HCT116 (cell line): ENCODE results near the gene TRIM63. TPM values are rescaled to one million over a fixed set of nuclear protein-coding genes. Genes with fewer than 3 reads are reported as not detected.

ENCODE experiments used
- ATAC-seq: fragments of 200-7000 bp; cut with Tn5 transposase; 2 replicates; pipeline ENCODE4 v1.9.1; 2020; ENCODE audit warnings: mild to moderate bottlenecking, moderate library complexity
- BruUV-seq: library from RNA; stranded (reverse); fragments of 400-500 nt; replicated peaks from 2 replicates; lab custom pipeline; 2021; lab: Mats Ljungman, UMichigan
- CTCF ChIA-PET: fragments of 300-600 bp; sonication (Branson Sonifier 250); formaldehyde crosslinking; loops from one replicate; lab custom pipeline; 2021; ENCODE audit warnings: antibody characterized with exemption; lab: Charles Lee
- POLR2A ChIA-PET: fragments of 300-600, 350-600 bp; sonication (Branson Sonifier 250); formaldehyde crosslinking; loops from one replicate; lab custom pipeline; 2021; ENCODE audit warnings: antibody characterized with exemption; lab: Charles Lee
- RAD21 ChIA-PET, 2 experiments: fragments of 300-600 bp; sonication (Branson Sonifier 250); formaldehyde crosslinking; loops; one replicate each; lab custom pipeline; 2023; ENCODE audit warnings: low total read pairs in 2 of 2; ENCODE audit not compliant: uncharacterized antibody in 2 of 2, unreplicated experiment in 2 of 2, low non-redundant PET in 1 of 2; lab: Charles Lee
- DNase-seq: peaks from one replicate; pipeline ENCODE4 v3.0.0-alpha.2; 2010; ENCODE audit warnings: low read depth, low spot score
- H2AFZ ChIP-seq: fragments of 200-600 bp; shearing (Covaris generic), sonication (generic); 2 replicates; pipeline ENCODE4 v1.6.1; 2017; ENCODE audit warnings: low read depth, mixed run types, mixed read lengths, antibody characterized with exemption, low read length; ENCODE audit not compliant: poor library complexity, severe bottlenecking
- H3K27ac ChIP-seq: 2 replicates; pipeline ENCODE4 v1.5.1; 2012; ENCODE audit warnings: low read depth, low read length
- H3K27me3 ChIP-seq: fragments of 200-600 bp; sonication (generic); 2 replicates; pipeline ENCODE4 v1.6.1; 2016; ENCODE audit warnings: mixed run types, low read length, mixed read lengths; ENCODE audit not compliant: insufficient read depth
- H3K36me3 ChIP-seq, 2 experiments: fragments of 200-500 bp in 1 of 2; fragments of 200-600 bp in 1 of 2; sonication (Bioruptor generic) in 1 of 2; sonication (generic) in 1 of 2; 2 replicates each; pipeline versions ENCODE4 v1.5.1 to v1.6.1; 2014 to 2016; ENCODE audit warnings: low read length in 2 of 2, inconsistent platforms in 1 of 2, mixed read lengths in 1 of 2, mixed run types in 1 of 2; ENCODE audit not compliant: insufficient read depth in 2 of 2, control insufficient read depth in 1 of 2
- H3K4me1 ChIP-seq, 2 experiments: fragments of 200-600 bp in 1 of 2; sonication (generic) in 1 of 2; 2 replicates each; pipeline versions ENCODE4 v1.5.1 to v1.6.1; 2012 to 2017; ENCODE audit warnings: low read length in 2 of 2, inconsistent platforms in 1 of 2, mild to moderate bottlenecking in 1 of 2, mixed read lengths in 1 of 2, mixed run types in 1 of 2, moderate library complexity in 1 of 2; ENCODE audit not compliant: insufficient read depth in 2 of 2, control insufficient read depth in 1 of 2
- H3K4me2 ChIP-seq: fragments of 200-600 bp; sonication (generic); 2 replicates; pipeline ENCODE4 v1.6.1; 2017; ENCODE audit warnings: mixed run types, low read length, mixed read lengths
- H3K4me3 ChIP-seq, 2 experiments: fragments of 200-600 bp in 1 of 2; sonication (generic) in 1 of 2; replicated peaks in 1 of 2; 2 replicates each; pipeline ENCODE4 v1.5.1; 2011 to 2016; ENCODE audit warnings: low read length in 2 of 2, control low read depth in 1 of 2, low read depth in 1 of 2, mild to moderate bottlenecking in 1 of 2, mixed read lengths in 1 of 2, mixed run types in 1 of 2
- H3K79me2 ChIP-seq: fragments of 200-600 bp; sonication (generic); 2 replicates; pipeline ENCODE4 v1.6.1; 2017; ENCODE audit warnings: mild to moderate bottlenecking, mixed run types, low read length, moderate library complexity, mixed read lengths; ENCODE audit not compliant: insufficient read depth
- H3K9ac ChIP-seq: fragments of 200-600 bp; sonication (generic); 2 replicates; pipeline ENCODE4 v1.6.1; 2016; ENCODE audit warnings: low read length, mixed read lengths
- H3K9me2 ChIP-seq: fragments of 200-600 bp; sonication (generic), shearing (Covaris generic); 2 replicates; pipeline ENCODE4 v1.6.1; 2017; ENCODE audit warnings: mixed run types, mild to moderate bottlenecking, moderate library complexity; ENCODE audit not compliant: insufficient read depth
- H3K9me3 ChIP-seq, 2 experiments: fragments of 200-500 bp in 1 of 2; fragments of 200-600 bp in 1 of 2; sonication (Bioruptor generic) in 1 of 2; sonication (generic) in 1 of 2; 2 replicates each; pipeline ENCODE4 v1.6.1; 2014 to 2017; ENCODE audit warnings: low read length in 2 of 2, mixed read lengths in 2 of 2, inconsistent platforms in 1 of 2, low read depth in 1 of 2, mild to moderate bottlenecking in 1 of 2, mixed run types in 1 of 2, moderate library complexity in 1 of 2; ENCODE audit not compliant: control insufficient read depth in 1 of 2, insufficient read depth in 1 of 2
- H4K20me1 ChIP-seq: fragments of 200-600 bp; sonication (generic), shearing (Covaris generic); 2 replicates; pipeline ENCODE4 v1.6.1; 2017; ENCODE audit warnings: mixed run types, mild to moderate bottlenecking, moderate library complexity; ENCODE audit not compliant: insufficient read depth
- CBX3 ChIP-seq: IDR thresholded peaks from 2 replicates; pipeline ENCODE4 v1.6.1; 2012; ENCODE audit warnings: low read depth
- CEBPB ChIP-seq: IDR thresholded peaks from 2 replicates; pipeline ENCODE4 v1.6.1; 2012; ENCODE audit warnings: low read depth
- FOSL1 ChIP-seq: IDR thresholded peaks from 2 replicates; pipeline ENCODE4 v1.6.1; 2012; ENCODE audit warnings: low read depth
- POLR2A ChIP-seq: IDR thresholded peaks from 2 replicates; pipeline ENCODE4 v1.7.0; 2011; ENCODE audit warnings: borderline replicate concordance; ENCODE audit not compliant: insufficient read depth, insufficient read length; ENCODE audit errors: extremely low read depth
- RAD21 ChIP-seq: IDR thresholded peaks from 2 replicates; pipeline ENCODE4 v1.6.1; 2012; ENCODE audit warnings: low read depth, mild to moderate bottlenecking
- TCF7L2 ChIP-seq: IDR thresholded peaks from 2 replicates; pipeline ENCODE4 v1.7.0; 2011; ENCODE audit warnings: borderline replicate concordance, inconsistent platforms; ENCODE audit not compliant: insufficient read depth, insufficient read length; ENCODE audit errors: extremely low read depth
- ZNF274 ChIP-seq: fragments of 200-500 bp; sonication (Bioruptor generic); IDR thresholded peaks from 2 replicates; pipeline ENCODE4 v1.6.1; 2014; ENCODE audit warnings: mild to moderate bottlenecking, low read depth, low read length, inconsistent platforms
- intact Hi-C: fragments of 100-400 bp; cut with micrococcal nuclease; formaldehyde crosslinking; loops from 2 replicates; pipeline ENCODE4 v1.10.0; 2022
- total RNA-seq: library from RNA; stranded (reverse); gene quantifications from one replicate; pipeline ENCODE4 v1.2.1, GENCODE V29; 2021; ENCODE audit not compliant: unreplicated experiment
- TF ChIP-seq, protein P1 (sequence below), 3 experiments: fragments of 200-600 bp in 1 of 3; sonication (generic) in 1 of 3; IDR thresholded peaks in 2 of 3; conservative IDR thresholded peaks in 1 of 3; 2 replicates each; pipeline ENCODE4 v1.5.1; 2012 to 2017; ENCODE audit warnings: low read depth in 2 of 3, low read length in 2 of 3, antibody characterized with exemption in 1 of 3, borderline replicate concordance in 1 of 3, control low read depth in 1 of 3, mild to moderate bottlenecking in 1 of 3, mixed read lengths in 1 of 3, mixed run types in 1 of 3, moderate library complexity in 1 of 3; ENCODE audit not compliant: insufficient read depth in 1 of 3
- TF ChIP-seq, protein P2 (sequence below): IDR thresholded peaks from 2 replicates; pipeline ENCODE4 v1.6.1; 2012; ENCODE audit warnings: low read depth
- TF ChIP-seq, protein P3 (sequence below): IDR thresholded peaks from 2 replicates; pipeline ENCODE4 v1.6.1; 2011; ENCODE audit warnings: mild to moderate bottlenecking, low read length, moderate library complexity; ENCODE audit not compliant: insufficient replicate concordance; ENCODE audit errors: extremely low read depth

Gene TRIM63
- total RNA-seq, 1 experiment from 2014 or later, result not detected

DNA sequence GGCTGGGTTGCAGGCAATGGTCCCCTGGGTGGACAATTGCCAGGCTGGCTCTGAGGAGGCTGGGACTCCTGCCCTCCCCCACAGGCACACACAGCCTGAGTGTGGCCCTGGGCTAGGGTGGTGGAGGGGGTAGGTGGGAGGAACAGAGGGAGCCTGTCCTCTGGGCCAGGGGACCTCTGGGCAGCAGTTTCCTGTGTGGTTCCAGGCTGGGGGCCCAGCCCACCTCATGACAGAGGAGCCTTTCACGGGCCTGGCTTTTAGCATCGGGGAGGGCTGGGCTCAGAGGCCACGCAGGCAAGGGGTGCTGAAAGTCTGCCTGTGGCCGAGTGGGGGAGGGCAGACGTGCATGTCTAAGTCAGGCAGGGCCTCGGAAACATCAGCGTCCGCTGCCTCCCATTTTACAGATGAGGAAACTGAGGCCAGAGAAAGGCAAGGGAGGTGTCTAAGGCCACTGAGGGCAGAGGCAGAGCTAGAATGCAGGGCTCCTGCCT is 38.9 kb downstream of the TRIM63 start:
- Histone ChIP-seq H3K27ac (no peak overlapping the region), H4K20me1 (no peaks in the 10 kb centered on the region), H3K4me3 (no peak overlapping the region), H3K79me2 (no peaks in the 10 kb centered on the region), H3K9ac (no peak overlapping the region), H3K9me2 (no peaks in the 10 kb centered on the region), H3K9me3 (no peaks in the 10 kb centered on the region), H3K4me1 (no peaks in the 10 kb centered on the region), H3K36me3 (no peaks in the 10 kb centered on the region), H3K27me3 (no peaks in the 10 kb centered on the region), H2AFZ (no peak overlapping the region), H3K4me2 (no peak overlapping the region)
- no TSS peak for BruUV-seq
- ATAC-seq (no peak), DNase-seq (no peak)
- ChIA-PET POLR2A (no interaction called here), RAD21 (no interaction called here), CTCF (no interaction called here)
- intact Hi-C loops, result no loop called here
- TF ChIP-seq CEBPB (no peak), ZNF274 (no peak)

DNA sequence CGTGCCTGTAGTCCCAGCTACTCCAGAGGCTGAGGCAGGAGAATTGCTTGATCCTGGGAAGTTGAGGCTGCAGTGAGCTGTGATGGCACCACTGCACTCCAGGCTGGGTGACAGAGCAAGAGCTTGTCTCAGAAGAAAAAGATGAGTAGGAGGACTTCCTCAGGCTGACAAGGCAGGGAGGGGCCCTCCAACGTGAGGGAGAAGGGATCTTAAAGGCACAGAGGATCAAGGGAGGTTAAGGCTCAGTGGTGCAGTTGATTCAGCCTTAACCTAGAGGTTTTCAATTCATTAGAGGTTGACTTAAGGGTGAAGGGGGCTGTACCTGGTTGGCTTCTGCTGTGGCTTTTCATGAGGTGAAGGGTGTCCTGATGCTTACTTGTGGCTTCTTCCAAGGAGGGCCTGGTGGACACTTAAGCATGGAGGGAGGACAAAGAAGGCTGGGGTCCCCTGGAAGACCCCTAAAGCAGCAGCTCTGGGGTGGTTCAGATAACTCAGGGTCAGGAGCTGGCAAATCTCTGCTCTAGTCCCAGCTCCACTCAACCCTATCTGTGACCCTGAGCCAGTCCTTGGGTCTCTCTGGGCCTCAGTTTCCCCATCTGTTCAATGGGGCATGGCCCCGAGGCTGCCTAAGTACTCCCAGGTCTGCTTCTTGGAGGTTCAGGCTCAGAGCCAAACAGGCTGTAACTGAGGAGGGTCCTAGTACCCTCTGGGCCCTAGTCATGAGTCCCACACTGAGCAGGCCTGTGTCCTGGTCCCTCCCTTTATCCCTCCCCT is 39.5 kb downstream of the TRIM63 start:
- no TSS peak for BruUV-seq
- Histone ChIP-seq H4K20me1 (no peaks in the 10 kb centered on the region), H2AFZ (no peak overlapping the region), H3K79me2 (no peaks in the 10 kb centered on the region), H3K36me3 (no peaks in the 10 kb centered on the region), H3K4me2 (no peak overlapping the region), H3K9ac (no peak overlapping the region), H3K27ac (no peak overlapping the region), H3K9me3 (no peaks in the 10 kb centered on the region), H3K4me1 (no peaks in the 10 kb centered on the region), H3K27me3 (no peaks in the 10 kb centered on the region), H3K4me3 (no peak overlapping the region), H3K9me2 (no peaks in the 10 kb centered on the region)
- DNase-seq, result no peak
- CTCF ChIA-PET, result interaction anchor here (2.0 kb wide), 1 partner anchor 117 kb away, joined by 5 read pairs; no protein-coding TSS in a partner anchor
- RAD21 ChIA-PET, result interaction anchor here in 1 of 2 experiments (0.7 kb wide), 1 partner anchor 30 kb away, joined by 3 read pairs; no protein-coding TSS in a partner anchor
- ATAC-seq, result no peak
- POLR2A ChIA-PET, result interaction anchor here (0.6 kb wide), 1 partner anchor 135 kb away, joined by 3 read pairs; no protein-coding TSS in a partner anchor
- intact Hi-C loops, result no loop called here
- TF ChIP-seq POLR2A (no peak), ZNF274 (no peak), TCF7L2 (no peak), FOSL1 (no peak), CBX3 (no peak), RAD21 (no peak)
- TF ChIP-seq, protein P1, sequence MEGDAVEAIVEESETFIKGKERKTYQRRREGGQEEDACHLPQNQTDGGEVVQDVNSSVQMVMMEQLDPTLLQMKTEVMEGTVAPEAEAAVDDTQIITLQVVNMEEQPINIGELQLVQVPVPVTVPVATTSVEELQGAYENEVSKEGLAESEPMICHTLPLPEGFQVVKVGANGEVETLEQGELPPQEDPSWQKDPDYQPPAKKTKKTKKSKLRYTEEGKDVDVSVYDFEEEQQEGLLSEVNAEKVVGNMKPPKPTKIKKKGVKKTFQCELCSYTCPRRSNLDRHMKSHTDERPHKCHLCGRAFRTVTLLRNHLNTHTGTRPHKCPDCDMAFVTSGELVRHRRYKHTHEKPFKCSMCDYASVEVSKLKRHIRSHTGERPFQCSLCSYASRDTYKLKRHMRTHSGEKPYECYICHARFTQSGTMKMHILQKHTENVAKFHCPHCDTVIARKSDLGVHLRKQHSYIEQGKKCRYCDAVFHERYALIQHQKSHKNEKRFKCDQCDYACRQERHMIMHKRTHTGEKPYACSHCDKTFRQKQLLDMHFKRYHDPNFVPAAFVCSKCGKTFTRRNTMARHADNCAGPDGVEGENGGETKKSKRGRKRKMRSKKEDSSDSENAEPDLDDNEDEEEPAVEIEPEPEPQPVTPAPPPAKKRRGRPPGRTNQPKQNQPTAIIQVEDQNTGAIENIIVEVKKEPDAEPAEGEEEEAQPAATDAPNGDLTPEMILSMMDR (IDR thresholded peaks at IDR 0.05 in 2 of 3, conservative IDR thresholded peaks at IDR 0.05 in 1 of 3; ENCODE audit: borderline replicate concordance in 1 of 3, insufficient read depth in 1 of 3, low read depth in 2 of 3, low read length in 2 of 3), result no peak
- TF ChIP-seq, protein P2, sequence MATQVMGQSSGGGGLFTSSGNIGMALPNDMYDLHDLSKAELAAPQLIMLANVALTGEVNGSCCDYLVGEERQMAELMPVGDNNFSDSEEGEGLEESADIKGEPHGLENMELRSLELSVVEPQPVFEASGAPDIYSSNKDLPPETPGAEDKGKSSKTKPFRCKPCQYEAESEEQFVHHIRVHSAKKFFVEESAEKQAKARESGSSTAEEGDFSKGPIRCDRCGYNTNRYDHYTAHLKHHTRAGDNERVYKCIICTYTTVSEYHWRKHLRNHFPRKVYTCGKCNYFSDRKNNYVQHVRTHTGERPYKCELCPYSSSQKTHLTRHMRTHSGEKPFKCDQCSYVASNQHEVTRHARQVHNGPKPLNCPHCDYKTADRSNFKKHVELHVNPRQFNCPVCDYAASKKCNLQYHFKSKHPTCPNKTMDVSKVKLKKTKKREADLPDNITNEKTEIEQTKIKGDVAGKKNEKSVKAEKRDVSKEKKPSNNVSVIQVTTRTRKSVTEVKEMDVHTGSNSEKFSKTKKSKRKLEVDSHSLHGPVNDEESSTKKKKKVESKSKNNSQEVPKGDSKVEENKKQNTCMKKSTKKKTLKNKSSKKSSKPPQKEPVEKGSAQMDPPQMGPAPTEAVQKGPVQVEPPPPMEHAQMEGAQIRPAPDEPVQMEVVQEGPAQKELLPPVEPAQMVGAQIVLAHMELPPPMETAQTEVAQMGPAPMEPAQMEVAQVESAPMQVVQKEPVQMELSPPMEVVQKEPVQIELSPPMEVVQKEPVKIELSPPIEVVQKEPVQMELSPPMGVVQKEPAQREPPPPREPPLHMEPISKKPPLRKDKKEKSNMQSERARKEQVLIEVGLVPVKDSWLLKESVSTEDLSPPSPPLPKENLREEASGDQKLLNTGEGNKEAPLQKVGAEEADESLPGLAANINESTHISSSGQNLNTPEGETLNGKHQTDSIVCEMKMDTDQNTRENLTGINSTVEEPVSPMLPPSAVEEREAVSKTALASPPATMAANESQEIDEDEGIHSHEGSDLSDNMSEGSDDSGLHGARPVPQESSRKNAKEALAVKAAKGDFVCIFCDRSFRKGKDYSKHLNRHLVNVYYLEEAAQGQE, result no peak
- TF ChIP-seq, protein P3, sequence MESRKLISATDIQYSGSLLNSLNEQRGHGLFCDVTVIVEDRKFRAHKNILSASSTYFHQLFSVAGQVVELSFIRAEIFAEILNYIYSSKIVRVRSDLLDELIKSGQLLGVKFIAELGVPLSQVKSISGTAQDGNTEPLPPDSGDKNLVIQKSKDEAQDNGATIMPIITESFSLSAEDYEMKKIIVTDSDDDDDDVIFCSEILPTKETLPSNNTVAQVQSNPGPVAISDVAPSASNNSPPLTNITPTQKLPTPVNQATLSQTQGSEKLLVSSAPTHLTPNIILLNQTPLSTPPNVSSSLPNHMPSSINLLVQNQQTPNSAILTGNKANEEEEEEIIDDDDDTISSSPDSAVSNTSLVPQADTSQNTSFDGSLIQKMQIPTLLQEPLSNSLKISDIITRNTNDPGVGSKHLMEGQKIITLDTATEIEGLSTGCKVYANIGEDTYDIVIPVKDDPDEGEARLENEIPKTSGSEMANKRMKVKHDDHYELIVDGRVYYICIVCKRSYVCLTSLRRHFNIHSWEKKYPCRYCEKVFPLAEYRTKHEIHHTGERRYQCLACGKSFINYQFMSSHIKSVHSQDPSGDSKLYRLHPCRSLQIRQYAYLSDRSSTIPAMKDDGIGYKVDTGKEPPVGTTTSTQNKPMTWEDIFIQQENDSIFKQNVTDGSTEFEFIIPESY, result no peak
